ENCODE measurements around the gene ARIH2.

Gene ARIH2

GRCh38 chr3:48974076-48974864 lies 55.6 kb downstream of the ARIH2 start:
- DNase-seq (ENCODE audit: low spot score), result no peak

- DNase-seq (ENCODE audit: low spot score), result no peak
These were observed 60.8 kb downstream of the ARIH2 start for GRCh38 chr3:48979451-48979850.

GRCh38 chr3:48980295-48980694 lies 61.7 kb downstream of the ARIH2 start:
- DNase-seq (ENCODE audit: low spot score), result no peak

GRCh38 chr3:48982016-48982415 lies 63.4 kb downstream of the ARIH2 start:
- no peak for DNase-seq (ENCODE audit: low spot score)

- no peak for DNase-seq (ENCODE audit: low spot score)
These were observed 64.0 kb downstream of the ARIH2 start for GRCh38 chr3:48982686-48983085.

- DNase-seq (ENCODE audit: low spot score), result no peak
These were observed 64.5 kb downstream of the ARIH2 start for GRCh38 chr3:48983096-48983495.

GRCh38 chr3:48984663-48985062 lies 66.0 kb downstream of the ARIH2 start:
- no peak for DNase-seq (ENCODE audit: low spot score)

- DNase-seq (ENCODE audit: low spot score), result no peak
These were observed 67.3 kb downstream of the ARIH2 start for GRCh38 chr3:48985831-48986376.

- DNase-seq (ENCODE audit: low spot score), result no peak
These were observed 70.6 kb downstream of the ARIH2 start for GRCh38 chr3:48989126-48989795.

- no peak for DNase-seq (ENCODE audit: low spot score)
These were observed 71.4 kb downstream of the ARIH2 start, which contains the start of gene P4HTM for GRCh38 chr3:48989796-48990635. Gene P4HTM, plus strand, starts transcription at chr3:48990241. Its CDS starts 16 bp downstream, at chr3:48990257.

GRCh38 chr3:48990636-48991469 lies 72.2 kb downstream of the ARIH2 start:
- no peak for DNase-seq (ENCODE audit: low spot score)

- no peak for DNase-seq (ENCODE audit: low spot score)
These were observed 73.4 kb downstream of the ARIH2 start for GRCh38 chr3:48991851-48992545.

GRCh38 chr3:48993834-48994233 lies 75.2 kb downstream of the ARIH2 start:
- DNase-seq (ENCODE audit: low spot score), result no peak

GRCh38 chr3:48996640-48997039 lies 78.0 kb downstream of the ARIH2 start:
- DNase-seq (ENCODE audit: low spot score), result no peak

GRCh38 chr3:48997102-48997635 lies 78.5 kb downstream of the ARIH2 start:
- DNase-seq (ENCODE audit: low spot score), result no peak

- no peak for DNase-seq (ENCODE audit: low spot score)
These were observed 79.3 kb downstream of the ARIH2 start for GRCh38 chr3:48997714-48998637.

- DNase-seq (ENCODE audit: low spot score), result no peak
These were observed 80.6 kb downstream of the ARIH2 start for GRCh38 chr3:48999085-48999858.

GRCh38 chr3:49001155-49001554 lies 82.5 kb downstream of the ARIH2 start:
- no peak for DNase-seq (ENCODE audit: low spot score)
